ENCODE measurements around the gene IMP4. TPM values are rescaled to one million over a fixed set of nuclear protein-coding genes. Genes with fewer than 3 reads are reported as not detected.

Gene IMP4
- total RNA-seq, 1 experiment from 2014 or later: 89.2 TPM

GRCh38 chr2:130389358-130389757 lies 46.7 kb downstream of the IMP4 start:
- Mint-ChIP-seq H3K27ac (no peak overlapping the region), H3K36me3 (no peaks in the 10 kb centered on the region), H3K27me3 (ENCODE audit: low read depth) (peaks cover 21% of the 10 kb centered on the region), H3K4me1 (peaks cover 29% of the 10 kb centered on the region), H3K9me3 (peaks cover 3% of the 10 kb centered on the region; the same call in 1 of the 2 replicates), H3K4me3 (no peak overlapping the region)
- TF ChIP-seq ZNF219 (CRISPR knock-in tag; IDR thresholded peaks at IDR 0.05; ENCODE audit: borderline replicate concordance) (no peak), ESRRA (CRISPR knock-in tag; IDR thresholded peaks at IDR 0.05; ENCODE audit: borderline replicate concordance) (no peak), NR3C1 (CRISPR knock-in tag; conservative IDR thresholded peaks at IDR 0.05; ENCODE audit: low read depth) (no peak), NFATC4 (CRISPR knock-in tag; IDR thresholded peaks at IDR 0.05) (no peak), ZNF281 (CRISPR knock-in tag; IDR thresholded peaks at IDR 0.05) (no peak), ARID4B (CRISPR knock-in tag; IDR thresholded peaks at IDR 0.05; ENCODE audit: borderline replicate concordance) (no peak), ZNF671 (CRISPR knock-in tag; IDR thresholded peaks at IDR 0.05) (no peak), FOXK1 (CRISPR knock-in tag; IDR thresholded peaks at IDR 0.05) (no peak), ZBTB43 (CRISPR knock-in tag; IDR thresholded peaks at IDR 0.05) (no peak), NR1H2 (CRISPR knock-in tag; IDR thresholded peaks at IDR 0.05) (no peak), EMX1 (CRISPR knock-in tag; IDR thresholded peaks at IDR 0.05) (no peak), ZNF317 (CRISPR knock-in tag; IDR thresholded peaks at IDR 0.05; ENCODE audit: borderline replicate concordance, low read depth) (no peak), ATF2 (CRISPR knock-in tag; IDR thresholded peaks at IDR 0.05; ENCODE audit: borderline replicate concordance, low read depth) (no peak), SMAD3 (CRISPR knock-in tag; IDR thresholded peaks at IDR 0.05; ENCODE audit: borderline replicate concordance) (no peak), E2F1 (CRISPR knock-in tag; IDR thresholded peaks at IDR 0.05) (no peak)
- POLR2A ChIA-PET: no interaction called here
- ATAC-seq (no peak), DNase-seq (ENCODE audit: low spot score) (no peak)
- CTCF ChIA-PET: no interaction called here

- H3K4me3 Mint-ChIP-seq: no peak overlapping the region
- ChIA-PET CTCF (no interaction called here), POLR2A (no interaction called here)
- H3K27me3 Mint-ChIP-seq (ENCODE audit: low read depth): peaks cover 21% of the 10 kb centered on the region
- H3K27ac Mint-ChIP-seq: no peak overlapping the region
- no peak for ATAC-seq
- H3K36me3 Mint-ChIP-seq: no peaks in the 10 kb centered on the region
- DNase-seq (ENCODE audit: low spot score): no peak
- peaks cover 3% of the 10 kb centered on the region; the same call in 1 of the 2 replicates for H3K9me3 Mint-ChIP-seq
- peaks cover 29% of the 10 kb centered on the region for H3K4me1 Mint-ChIP-seq
- TF ChIP-seq ZNF317 (CRISPR knock-in tag; IDR thresholded peaks at IDR 0.05; ENCODE audit: borderline replicate concordance, low read depth) (no peak), ATF2 (CRISPR knock-in tag; IDR thresholded peaks at IDR 0.05; ENCODE audit: borderline replicate concordance, low read depth) (no peak), E2F5 (CRISPR knock-in tag; IDR thresholded peaks at IDR 0.05) (no peak), NR2C2 (CRISPR knock-in tag; IDR thresholded peaks at IDR 0.05) (no peak), ZBTB21 (CRISPR knock-in tag; IDR thresholded peaks at IDR 0.05; ENCODE audit: borderline replicate concordance) (no peak), TEAD1 (CRISPR knock-in tag; IDR thresholded peaks at IDR 0.05) (no peak)
These were observed 47.1 kb downstream of the IMP4 start for GRCh38 chr2:130389783-130390182.

Measured in WTC11 (cell line).